ENCODE data around the gene COPS7B. TPM values are rescaled to one million over a fixed set of nuclear protein-coding genes. Genes with fewer than 3 reads are reported as not detected.

The COPS7B gene
- total and polyA plus RNA-seq, 9 of the 15 experiments (the other 6 are each of a cell fraction or from before 2014, with no cell fraction given) = 6.0 to 50.7 (median 21.8) TPM

- TF ChIP-seq TCF15 (CRISPR knock-in tag; IDR thresholded peaks at IDR 0.05) (no peak), MEF2A (IDR thresholded peaks at IDR 0.05; ENCODE audit: control insufficient read depth, low read depth, low read length) (no peak), THAP12 (CRISPR knock-in tag; IDR thresholded peaks at IDR 0.05) (no peak), HEY1 (CRISPR knock-in tag; IDR thresholded peaks at IDR 0.05; ENCODE audit: borderline replicate concordance) (no peak), ZNF511 (CRISPR knock-in tag; IDR thresholded peaks at IDR 0.05) (no peak), POU5F1 (IDR thresholded peaks at IDR 0.05; ENCODE audit: borderline replicate concordance, low read depth, low read length, partially characterized antibody) (no peak), SOX6 (IDR thresholded peaks at IDR 0.05) (no peak)
These were observed 34.2 kb upstream of the COPS7B start (continued) for GRCh38 chr2:231752061-231752460.

GRCh38 chr2:231761735-231762134, 24.5 kb upstream of the COPS7B start:
- in situ Hi-C loops (cut with MboI) = no loop called here
- Histone ChIP-seq H3K4me1 (replicated peaks in 1 of 2; ENCODE audit: control insufficient read depth in 2 of 2, insufficient read depth in 2 of 2, low read length in 2 of 2) (no peaks in the 10 kb centered on the region), H3K9me3 (replicated peaks; ENCODE audit: control insufficient read depth, insufficient read depth, low read depth, low read length) (no peaks in the 10 kb centered on the region), H3K79me2 (ENCODE audit: control insufficient read depth, insufficient read depth, low read length) (no peaks in the 10 kb centered on the region), H3K27ac (ENCODE audit: extremely low read depth, low read depth, low read length) (no peak overlapping the region), H3K4me2 (ENCODE audit: insufficient read depth, low read length) (no peak overlapping the region), H3K9me1 (ENCODE audit: control insufficient read depth, insufficient read depth, low read length) (no peaks in the 10 kb centered on the region), H3K4me3 (no peak overlapping the region), H3K9ac (ENCODE audit: insufficient read depth in 1 of 2, low read depth in 2 of 2, low read length in 2 of 2) (no peak overlapping the region), H3K27me3 (ENCODE audit: control insufficient read depth in 2 of 2, insufficient read depth in 2 of 2, low read length in 2 of 2) (no peaks in the 10 kb centered on the region), H4K20me1 (replicated peaks; ENCODE audit: control insufficient read depth, insufficient read depth, low read length) (no peaks in the 10 kb centered on the region), H3K36me3 (ENCODE audit: control insufficient read depth, insufficient read depth, low read length) (no peaks in the 10 kb centered on the region), H2AFZ (ENCODE audit: low read depth, low read length) (no peak overlapping the region)
- POLR2A ChIA-PET = no interaction called here
- intact Hi-C loops (cut with micrococcal nuclease) = no loop called here
- FAIRE-seq (no peak), ATAC-seq (no peak), DNase-seq (ENCODE audit: extremely low read depth in 1 of 4, low spot score in 3 of 4) (no peak)
- 42% methylated on average over 2 of the region's 2 CpGs for WGBS (ENCODE audit: insufficient coverage, low coverage, missing lambda C conversion rate)
- BruUV-seq (replicated peaks) = no TSS peak
- CTCF ChIA-PET (ENCODE audit: low intra/inter-chr PET ratio) = no interaction called here
- TF ChIP-seq GTF2B (IDR thresholded peaks at IDR 0.05; ENCODE audit: extremely low read depth, insufficient read length) (no peak), PTTG1 (tag; IDR thresholded peaks at IDR 0.05; ENCODE audit: low read depth) (no peak), HNRNPUL1 (IDR thresholded peaks at IDR 0.05; ENCODE audit: low read length) (no peak)
